ENCODE measurements around the gene PPIF. TPM values are rescaled to one million over a fixed set of nuclear protein-coding genes. Genes with fewer than 3 reads are reported as not detected.
"Not testable (repeated sequence)": the region's sequence is repeated elsewhere in the genome, so short reads cannot be mapped to it uniquely, and the experiment has no call there.

The PPIF gene
- total RNA-seq, 1 donor from 2014 or later: 29.7 TPM

GRCh38 chr10:79331709-79332108 is 15.6 kb upstream of the PPIF start:
- DNase-seq: no peak

- DNase-seq: not testable (repeated sequence)
These were observed 14.5 kb upstream of the PPIF start for GRCh38 chr10:79332610-79333315.

- DNase-seq: no peak
These were observed 13.8 kb upstream of the PPIF start for GRCh38 chr10:79333513-79333912.

- no peak for DNase-seq
These were observed 12.7 kb upstream of the PPIF start for GRCh38 chr10:79334573-79334972.

GRCh38 chr10:79335094-79335469 is 12.2 kb upstream of the PPIF start:
- DNase-seq: no peak

GRCh38 chr10:79335470-79336235 is 11.6 kb upstream of the PPIF start:
- no peak for DNase-seq

GRCh38 chr10:79336276-79336675 is 11.0 kb upstream of the PPIF start:
- no peak for DNase-seq

- no peak for DNase-seq
These were observed 10.5 kb upstream of the PPIF start for GRCh38 chr10:79336739-79337138.

GRCh38 chr10:79337783-79338469 is 9.3 kb upstream of the PPIF start:
- not testable (repeated sequence) for DNase-seq

- DNase-seq: no peak
These were observed 8.0 kb upstream of the PPIF start for GRCh38 chr10:79339266-79339665.

- DNase-seq: no peak
These were observed 6.5 kb upstream of the PPIF start for GRCh38 chr10:79340646-79341244.

GRCh38 chr10:79342295-79342761 is 4.9 kb upstream of the PPIF start:
- no peak for DNase-seq

GRCh38 chr10:79342811-79343561 is 4.3 kb upstream of the PPIF start:
- DNase-seq: no peak

- DNase-seq: no peak
These were observed 2.6 kb upstream of the PPIF start for GRCh38 chr10:79344502-79345195.

GRCh38 chr10:79345241-79346011 is 1.8 kb upstream of the PPIF start:
- no peak for DNase-seq

- DNase-seq: no peak
These were observed 1.3 kb upstream of the PPIF start for GRCh38 chr10:79346012-79346340.

- DNase-seq: no peak
These were observed 662 bp upstream of the PPIF start for GRCh38 chr10:79346388-79347225.

- DNase-seq: no peak
These were observed 798 bp downstream of the PPIF start for GRCh38 chr10:79347894-79348639.

GRCh38 chr10:79348640-79348988 is 1.3 kb downstream of the PPIF start:
- no peak for DNase-seq

Data from skin of body (tissue), 2 donors.